ENCODE results near the gene CD244.
"Not testable (repeated sequence)": the region's sequence is repeated elsewhere in the genome, so short reads cannot be mapped to it uniquely, and the experiment has no call there.

CD244 gene, protein sequence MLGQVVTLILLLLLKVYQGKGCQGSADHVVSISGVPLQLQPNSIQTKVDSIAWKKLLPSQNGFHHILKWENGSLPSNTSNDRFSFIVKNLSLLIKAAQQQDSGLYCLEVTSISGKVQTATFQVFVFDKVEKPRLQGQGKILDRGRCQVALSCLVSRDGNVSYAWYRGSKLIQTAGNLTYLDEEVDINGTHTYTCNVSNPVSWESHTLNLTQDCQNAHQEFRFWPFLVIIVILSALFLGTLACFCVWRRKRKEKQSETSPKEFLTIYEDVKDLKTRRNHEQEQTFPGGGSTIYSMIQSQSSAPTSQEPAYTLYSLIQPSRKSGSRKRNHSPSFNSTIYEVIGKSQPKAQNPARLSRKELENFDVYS

DNA sequence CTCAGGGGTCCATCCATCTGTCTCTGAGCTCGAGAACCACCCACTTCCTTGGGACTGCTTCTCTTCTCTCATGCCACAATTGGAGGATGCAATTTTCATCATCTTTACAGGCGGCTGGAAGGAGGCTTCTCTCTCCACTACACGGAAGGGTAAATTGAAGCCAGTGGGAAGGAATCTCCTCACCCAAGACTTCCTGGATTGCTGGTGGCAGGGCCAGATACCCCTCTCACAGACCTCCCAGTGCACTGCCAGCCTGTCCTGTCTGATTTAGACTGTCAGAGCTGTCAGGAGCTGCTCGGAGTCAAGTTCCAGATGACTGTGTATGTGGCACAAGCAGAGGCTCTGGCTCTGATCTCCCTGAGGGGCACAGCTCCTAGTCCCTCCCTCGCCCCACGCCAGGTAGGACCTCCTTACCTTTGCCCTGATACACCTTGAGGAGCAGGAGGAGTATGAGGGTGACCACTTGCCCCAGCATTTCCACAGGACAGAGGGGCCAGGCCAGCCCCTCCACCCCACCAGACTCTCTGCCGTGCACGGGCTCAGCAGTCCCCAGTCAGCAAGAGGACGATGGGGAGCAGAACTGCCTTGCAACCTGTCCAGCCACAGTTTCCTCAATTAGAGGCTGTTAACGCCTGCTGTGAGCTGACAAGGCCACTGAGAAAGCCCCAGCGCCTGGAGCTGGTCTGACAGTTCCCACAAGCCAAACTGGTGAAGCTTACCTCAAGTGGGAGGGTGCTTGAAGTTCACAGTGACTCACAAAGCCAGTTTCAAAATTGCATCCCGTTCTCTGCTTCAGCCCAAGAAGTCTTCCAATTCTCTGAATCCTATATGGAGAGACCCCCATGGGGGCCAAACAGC, at the start of gene CD244:
Gene CD244 (minus strand): TSS at position 685 of the 858 bp plus-strand sequence. CDS start 210 bp downstream, at position 475.
- DNase-seq: no peak

DNA sequence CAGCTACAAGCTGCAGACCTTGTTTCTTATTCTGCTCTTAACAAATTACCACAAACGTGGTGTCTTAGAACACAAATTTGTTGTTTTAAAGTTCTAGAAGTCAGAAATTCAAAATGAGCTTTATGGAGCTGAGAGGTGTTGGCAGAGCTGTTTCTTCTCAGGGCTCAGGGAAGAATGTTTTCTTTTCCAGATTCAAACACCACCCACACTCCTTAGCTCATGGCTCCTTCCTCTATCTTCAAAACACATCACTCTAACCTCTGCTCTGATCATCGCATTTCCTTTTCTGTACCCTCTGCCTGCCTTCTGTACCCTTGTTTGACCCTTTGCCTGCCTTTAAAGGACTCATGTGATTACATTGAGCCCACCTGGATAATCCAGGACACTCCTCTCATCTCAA, 49.2 kb upstream of the CD244 start:
- DNase-seq: no peak

DNA sequence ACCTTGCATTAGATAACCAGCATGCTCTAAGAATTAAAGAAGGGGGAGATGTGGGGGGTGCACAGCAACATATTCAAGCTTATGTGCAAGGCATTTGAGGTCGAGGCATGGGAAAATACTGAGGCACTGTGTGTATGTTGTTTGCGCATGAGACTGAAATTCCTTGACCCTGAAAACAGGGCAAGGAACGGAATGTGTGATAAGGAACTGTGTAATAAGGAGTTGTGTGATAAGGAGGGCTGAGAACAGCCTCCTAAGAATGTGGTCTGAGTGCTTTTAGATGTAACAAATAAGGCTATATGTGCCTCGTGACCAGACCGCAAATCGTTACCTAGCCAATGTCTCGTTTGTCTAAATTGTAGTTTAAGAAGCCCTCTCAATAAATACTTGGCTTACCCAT, 48.8 kb upstream of the CD244 start:
- no peak for DNase-seq

DNA sequence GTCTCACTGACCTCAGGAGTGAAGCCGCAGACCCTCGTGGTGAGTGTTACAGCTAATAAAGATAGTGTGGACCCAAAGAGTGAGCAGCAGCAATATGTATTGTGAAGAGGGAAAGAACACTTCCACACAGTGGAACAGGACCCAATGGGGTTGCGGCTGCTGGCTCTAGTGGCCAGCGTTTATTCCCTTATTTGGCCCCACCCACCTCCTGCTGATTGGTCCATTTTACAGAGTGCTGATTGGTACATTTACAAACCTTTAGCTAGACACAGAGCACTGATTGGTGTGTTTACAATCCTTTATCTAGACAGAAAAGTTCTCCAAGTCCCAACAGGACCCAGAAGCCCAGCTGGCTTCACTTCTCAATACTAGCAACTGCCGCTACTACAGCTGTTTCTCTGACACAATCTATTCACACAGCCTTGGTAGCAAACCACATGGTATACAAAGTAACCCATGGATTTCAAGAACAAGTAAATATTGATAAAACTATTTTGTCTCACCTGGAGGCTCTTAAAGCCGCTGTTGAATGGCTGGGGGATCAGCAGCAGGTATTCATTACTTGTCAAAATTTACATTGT, 47.6 kb upstream of the CD244 start:
- no peak for DNase-seq

DNA sequence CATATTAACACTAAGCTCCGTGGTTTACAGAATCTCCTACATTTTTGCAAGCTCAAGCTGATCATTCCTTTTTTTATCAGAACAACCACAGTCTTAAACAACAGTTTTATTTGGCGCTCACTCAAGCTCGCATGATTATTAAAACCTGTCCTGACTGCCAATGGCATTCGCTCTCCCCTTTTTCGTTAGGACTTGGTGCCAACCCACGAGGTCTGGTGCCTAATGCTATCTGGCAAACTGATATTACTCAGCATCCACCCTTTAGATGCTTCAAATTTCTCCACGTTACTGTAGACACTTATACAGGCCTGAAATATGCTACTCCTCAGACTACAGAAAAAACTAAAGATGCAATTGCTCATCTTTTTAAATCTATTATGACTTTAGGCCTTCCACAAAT, 45.3 kb upstream of the CD244 start:
- no peak for DNase-seq

DNA sequence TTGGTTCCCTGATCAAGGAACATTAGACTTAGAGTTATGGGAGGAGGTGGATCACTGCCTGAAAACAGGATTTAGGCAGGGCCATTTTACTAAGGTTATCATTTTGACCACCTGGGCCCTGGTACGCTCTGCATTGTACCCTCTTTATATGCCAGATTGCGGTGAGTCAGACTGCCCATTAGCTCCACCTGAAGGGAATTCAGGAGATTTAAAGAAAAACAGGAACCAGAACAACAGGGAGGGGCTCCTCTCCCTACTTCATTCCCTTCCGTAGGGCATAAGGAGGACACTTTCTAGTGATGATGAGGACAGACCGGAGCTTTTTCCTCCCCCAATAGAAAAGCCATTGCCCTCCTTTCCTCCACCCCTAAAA, 42.9 kb upstream of the CD244 start:
- no peak for DNase-seq

DNA sequence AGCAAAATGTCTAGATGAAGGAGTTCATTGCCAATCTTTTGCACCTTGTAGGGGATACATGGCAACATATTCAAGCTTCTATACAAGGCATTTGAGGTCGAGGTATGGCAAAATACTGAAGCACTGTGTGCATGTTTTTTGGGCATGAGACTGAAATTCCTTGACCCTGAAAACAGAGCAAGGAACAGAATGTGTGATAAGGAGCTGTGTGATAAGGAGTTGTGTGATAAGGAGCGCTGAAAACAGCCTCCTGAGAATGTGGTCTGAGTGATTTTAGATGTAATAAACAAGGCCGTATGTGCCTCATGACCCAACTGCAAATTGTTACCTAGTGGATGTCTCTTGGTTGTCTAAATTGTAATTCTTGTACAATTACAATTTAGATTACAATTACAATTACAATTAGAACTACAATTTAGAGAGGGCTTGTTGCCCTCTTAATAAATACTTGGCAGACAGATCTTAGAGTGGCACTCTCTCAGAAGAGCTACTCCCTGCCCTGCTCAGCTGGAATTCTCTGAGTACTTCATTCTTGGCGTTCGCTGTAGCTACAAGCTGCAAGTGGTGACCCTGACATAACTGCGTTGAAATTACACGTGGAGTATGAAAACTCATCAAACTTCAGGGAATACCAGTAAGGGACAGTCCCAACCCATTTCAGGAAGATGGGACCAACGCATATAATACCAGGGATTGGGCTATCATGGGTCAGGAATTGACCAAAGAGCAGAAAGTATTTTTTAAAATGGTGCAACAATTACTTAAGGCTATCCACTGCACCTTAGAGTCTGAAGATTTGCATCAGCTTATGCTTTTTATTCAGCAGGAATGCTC, 42.3 kb upstream of the CD244 start:
- no peak for DNase-seq

DNA sequence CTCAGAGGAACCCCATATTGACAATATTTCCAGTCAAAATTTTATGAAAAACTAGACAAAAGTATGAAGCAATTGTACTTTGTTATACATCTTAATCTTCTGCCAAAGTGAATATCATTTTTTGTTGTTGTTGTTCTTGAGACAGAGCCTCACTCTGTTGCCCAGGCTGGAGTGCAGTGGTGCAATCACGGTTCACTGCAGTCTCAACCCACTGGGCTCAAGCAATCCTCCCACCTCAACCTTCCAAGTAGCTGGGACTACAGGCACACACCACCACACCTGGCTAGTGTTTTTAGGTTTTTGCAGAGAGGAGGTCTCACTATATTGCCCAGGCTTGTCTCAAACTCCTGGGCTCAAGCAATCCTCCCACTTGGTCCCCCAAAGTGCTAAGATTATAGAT, 39.6 kb upstream of the CD244 start:
- not testable (repeated sequence) for DNase-seq

DNA sequence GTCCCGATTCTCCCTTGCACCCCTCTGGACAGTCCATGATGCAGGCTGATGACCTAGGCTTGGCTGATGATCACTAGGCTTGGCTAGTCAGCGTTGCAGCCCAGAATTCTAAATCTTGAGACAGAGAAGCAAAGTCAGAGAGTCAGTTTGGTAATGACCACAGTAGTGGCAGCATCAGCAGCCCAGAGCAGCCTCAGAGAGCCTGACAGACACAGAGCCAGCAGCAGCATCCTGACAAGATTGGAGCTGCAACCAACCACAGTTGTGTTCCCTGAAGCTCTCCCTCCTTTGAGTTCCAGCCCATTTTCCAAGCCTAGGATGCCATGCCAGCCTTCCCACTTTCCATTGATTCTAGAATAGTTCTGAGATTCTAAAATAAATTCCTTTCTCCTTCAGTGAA, 39.1 kb upstream of the CD244 start:
- no peak for DNase-seq

DNA sequence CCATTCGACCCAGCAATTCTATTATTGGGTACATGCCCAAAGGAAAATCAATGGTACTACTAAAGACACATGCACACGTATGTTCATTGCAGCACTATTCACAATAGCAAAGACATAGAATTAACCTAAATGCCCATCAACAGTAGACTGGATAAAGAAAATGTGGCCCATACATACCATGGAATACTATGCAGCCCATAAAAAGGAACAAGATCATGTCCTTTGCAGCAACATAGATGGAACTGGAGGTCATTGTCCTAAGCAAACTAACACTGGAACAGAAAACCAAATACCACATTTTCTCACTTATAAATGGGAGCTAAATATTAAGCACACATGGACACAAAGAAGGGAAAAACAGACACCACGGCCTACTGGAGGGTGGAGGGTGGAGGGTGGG, 38.0 kb upstream of the CD244 start:
- not testable (repeated sequence) for DNase-seq

DNA sequence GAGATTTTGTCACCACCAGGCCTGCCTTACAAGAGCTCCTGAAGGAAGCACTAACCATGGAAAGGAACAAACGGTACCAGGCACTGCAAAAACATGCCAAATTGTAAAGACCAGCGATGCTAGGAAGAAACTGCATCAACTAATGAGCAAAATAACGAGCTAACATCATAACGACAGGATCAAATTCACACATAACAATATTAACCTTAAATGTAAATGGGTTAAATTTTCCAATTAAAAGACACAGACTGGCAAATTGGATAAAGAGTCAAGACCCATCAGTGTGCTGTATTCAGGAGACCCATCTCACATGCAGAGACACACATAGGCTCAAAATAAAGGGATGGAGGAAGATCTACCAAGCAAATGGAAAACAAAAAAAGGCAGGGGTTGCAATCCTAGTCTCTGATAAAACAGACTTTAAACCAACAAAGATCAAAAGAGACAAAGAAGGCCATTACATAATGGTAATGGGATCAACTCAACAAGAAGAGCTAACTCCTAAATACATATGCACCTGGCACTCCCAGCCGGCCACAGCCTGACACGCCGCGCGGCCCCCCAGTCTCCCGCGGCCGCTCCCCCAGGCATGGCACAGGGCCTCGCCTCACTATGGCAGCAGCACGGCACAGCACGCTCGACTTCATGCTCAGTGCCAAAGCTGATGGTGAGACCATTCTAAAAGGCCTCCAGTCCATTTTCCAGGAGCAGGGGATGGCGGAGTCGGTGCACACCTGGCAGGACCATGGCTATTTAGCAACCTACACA, 31.9 kb upstream of the CD244 start:
- not testable (repeated sequence) for DNase-seq

DNA sequence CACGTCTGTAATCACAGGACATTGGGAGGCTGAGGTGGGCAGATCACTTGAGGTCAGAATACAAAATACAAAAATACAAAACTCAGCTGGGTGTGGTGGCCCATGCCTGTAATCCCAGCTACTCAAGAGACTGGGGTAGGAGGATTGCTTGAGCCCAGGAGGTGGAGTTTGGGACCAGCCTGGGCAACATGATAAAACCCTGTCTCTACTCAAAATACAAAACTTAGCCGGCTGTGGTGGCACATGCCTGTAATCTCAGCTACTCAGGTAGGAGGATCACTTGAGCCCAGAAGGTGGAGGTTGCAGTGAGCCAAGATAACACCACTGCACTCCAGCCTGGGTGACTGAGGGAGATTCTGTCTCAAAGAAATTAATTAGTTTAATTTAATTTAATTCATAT, 28.8 kb upstream of the CD244 start:
- DNase-seq: no peak

DNA sequence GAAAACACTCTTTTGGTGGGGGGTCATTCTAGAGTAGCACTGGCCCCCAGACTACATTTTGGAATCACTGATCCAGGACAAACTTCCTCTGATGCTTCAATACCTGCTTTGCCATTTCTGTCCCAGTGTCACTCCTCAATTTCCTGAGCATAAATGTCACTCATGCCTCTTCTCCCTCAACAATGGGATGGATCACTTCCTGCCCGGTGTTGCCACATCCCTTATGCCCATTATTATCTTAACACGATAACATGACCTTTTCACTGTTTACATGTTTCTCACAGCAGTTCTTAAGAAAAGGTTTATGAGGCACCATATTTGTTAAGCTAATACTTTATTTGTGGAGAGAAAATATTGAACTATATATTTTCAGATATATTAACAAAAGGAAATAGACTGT, 26.2 kb upstream of the CD244 start:
- no peak for DNase-seq

DNA sequence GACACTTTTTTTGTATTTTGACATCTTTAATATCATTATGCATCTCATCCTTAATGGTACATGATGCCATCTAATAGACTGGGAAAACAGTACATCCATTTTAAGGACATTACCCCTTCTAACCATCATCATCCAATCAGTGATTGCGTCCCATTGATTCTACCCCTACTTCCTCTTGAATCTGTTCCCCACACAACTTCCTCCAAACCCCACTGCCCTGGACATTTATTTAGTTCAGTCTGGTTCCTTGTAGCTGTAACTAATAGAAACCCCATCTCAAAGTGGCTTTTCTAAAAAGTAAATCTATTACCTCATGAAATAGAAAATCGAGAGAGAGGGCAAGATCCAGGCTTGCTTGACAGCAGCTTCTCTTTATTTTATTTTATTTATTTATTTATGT, 24.4 kb upstream of the CD244 start:
- DNase-seq: no peak

DNA sequence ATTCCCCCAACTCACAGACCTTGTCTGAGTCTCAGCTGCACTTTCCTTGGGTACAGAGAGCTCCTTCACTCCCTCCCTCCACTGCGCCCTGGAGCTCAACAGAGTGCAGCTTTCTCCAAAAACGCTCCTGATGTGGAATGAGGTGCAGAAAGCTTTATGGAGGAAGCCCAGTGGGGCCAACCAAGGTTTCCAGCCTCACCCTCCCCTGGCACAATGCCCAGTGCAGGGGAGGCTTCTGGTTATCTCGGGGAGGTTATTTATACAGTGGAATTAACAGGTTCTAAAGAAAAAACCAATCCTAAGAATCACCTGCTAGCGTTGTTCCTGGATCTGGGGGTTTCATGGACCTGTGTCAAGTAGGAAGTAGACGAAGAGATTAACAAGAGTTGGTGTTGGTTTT, 22.4 kb upstream of the CD244 start, which contains the start of gene ITLN1:
Gene ITLN1 (minus strand): TSS at position 139 of the 400 bp plus-strand sequence. CDS start 303 bp downstream, outside the sequence.
- DNase-seq: no peak

DNA sequence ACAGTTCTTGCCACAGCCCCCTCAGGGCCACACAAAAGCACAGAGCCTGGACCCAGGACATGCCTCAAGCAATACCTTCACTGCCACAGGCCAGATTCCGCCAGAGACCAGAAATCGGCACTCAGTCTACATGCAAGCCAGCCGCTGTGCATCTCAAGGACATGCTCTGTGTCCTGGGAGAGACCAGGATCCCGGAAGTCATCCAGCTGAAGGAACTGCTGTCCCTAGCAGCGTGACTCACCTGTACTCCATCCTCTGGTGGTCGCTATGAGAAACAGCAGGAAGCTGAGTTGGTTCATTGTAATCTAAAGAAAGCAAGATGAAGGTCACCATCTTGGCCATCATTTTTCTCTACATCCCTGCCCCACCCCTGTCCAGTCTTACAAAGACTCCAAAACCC, 21.9 kb upstream of the CD244 start:
- no peak for DNase-seq

DNA sequence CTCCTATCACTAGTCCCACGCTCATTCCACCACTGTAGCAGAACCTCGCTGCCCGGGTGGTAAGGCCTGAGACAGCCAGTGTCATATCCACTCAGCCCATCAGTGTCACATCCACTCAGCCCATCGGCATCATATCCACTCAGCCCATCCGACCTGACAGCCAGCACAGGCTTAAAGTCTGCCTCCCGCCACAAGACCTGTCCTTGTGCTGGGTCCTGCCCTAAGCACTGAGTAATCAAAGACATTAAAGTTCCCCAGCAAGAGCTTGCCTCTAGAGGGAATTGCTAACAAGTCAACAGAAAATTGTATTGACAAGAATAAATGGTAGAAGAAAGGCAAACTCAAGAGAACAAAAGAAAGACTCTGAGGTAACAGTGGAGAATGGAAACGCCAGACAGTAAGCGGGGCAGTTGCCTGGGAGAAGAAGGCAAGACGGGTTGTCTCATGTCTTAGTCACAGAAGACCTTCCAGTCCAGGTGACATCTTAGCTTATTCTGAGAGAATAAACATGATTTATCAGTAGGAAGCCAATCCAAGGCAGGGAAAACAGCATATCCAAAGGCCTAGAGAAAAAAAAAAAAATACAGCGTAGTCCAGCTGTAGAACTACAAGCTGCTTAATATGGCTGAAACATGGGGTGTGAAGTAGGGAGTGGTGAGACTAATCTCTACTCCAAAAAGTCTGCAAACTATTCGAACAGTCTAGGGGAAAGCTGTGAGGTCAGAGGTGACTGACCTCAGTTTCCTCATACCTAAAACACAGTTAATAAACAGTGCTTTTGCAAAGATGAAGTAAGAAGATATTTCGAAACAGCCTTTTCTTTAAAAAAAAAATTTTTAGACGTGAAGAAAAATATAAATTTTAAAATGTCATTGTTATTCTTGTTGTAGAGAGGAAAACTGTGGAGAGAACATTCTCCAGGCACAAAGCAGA, 21.2 kb upstream of the CD244 start:
- DNase-seq: no peak

DNA sequence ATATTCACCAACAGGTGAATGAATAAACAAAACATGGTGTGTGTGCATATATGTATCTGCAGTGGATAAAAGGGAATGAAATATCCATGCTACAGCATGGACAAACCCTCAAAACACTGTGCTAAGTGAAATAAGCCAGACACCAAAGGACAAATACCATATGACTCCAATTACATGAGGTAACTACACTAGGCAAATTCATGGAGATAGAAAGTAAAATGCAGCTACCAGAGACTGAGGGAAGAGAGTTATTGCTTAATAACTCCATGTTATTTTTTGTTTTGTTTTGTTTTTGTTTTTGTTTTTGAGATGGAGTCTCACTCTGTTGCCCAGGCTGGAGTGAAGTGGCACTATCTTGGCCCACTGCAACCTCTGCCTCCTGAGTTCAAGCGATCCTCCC, 19.9 kb upstream of the CD244 start:
- no peak for DNase-seq

DNA sequence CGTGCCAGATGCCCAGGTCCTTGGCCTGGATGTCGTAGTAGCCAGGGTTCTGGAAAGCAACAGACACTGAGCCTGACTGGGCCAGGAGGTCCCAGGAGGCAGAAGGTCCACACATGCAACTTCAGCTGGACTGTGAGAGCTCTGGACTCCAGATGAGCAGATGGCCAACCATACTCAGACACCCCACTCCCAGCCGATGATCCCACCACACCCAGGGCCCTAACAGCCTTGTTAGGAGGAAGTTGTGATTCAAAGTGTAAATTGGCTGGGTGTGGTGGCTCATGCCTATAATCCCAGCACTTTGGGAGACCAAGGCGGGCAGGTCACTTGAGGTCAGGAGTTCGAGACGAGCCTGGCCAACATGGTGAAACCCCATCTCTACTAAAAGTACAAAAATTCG, 18.6 kb upstream of the CD244 start:
- not testable (repeated sequence) for DNase-seq

DNA sequence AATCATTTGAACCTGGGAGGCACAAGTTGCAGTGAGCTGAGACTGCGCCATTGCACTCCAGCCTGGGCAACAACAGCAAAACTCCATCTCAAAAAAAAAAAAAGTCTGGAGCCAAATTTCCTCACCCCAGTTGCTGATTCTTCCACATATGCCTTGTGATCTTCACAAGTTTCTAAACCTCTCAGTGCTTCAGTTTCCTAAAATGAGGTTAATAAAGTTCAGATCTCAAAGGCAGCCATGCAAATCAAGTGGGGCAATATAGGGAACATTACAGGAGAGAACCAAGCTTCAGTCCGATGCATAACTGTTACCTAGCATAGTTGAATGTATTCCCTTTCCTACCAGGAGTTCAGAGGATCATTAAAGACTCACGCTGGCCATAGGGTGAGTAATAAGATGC, 17.5 kb upstream of the CD244 start:
- no peak for DNase-seq

DNA sequence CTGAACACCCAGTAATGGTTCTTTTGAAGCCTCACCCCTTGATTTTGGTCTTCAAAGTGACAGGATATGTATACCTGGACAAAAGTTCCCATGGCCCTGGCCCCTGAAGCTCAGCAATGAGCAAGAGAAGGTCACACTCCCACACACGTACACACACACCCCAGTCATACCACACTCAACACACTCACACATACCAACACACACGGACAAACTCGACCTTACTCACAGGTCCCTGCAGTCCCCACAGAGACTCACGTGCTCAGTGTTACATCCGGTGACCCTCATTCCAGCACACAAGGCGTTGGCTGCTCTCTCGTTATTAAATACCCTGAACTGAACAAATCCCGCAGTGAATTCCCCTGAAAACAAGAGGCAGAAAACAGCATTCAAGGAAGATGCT, 16.4 kb upstream of the CD244 start:
- DNase-seq: no peak
